GM12873 (cell line): ENCODE measurements around the gene TECPR1.

Experiments used
- CTCF ChIP-seq: IDR thresholded peaks from 2 replicates; pipeline ENCODE4 v1.5.1; 2012; ENCODE audit warnings: low read depth, mild to moderate bottlenecking, moderate library complexity, low read length, control low read depth; ENCODE audit not compliant: insufficient read depth; ENCODE audit errors: missing control alignments

Gene TECPR1

DNA sequence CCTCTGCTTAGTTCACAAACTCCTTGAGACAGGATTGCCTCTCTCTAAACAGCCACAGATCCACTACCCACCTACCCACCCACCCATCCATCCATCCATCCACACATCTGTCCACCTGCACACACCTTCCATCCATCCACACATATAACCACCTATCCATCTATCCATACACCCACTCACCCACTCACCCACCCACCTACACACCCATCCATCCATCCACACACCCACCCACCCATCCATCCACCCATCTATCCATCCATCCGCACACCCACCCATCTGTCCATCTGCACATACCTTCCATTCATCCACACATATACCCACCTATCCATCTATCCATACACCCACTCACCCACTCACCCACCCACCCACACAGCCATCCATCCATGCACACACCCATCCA is 9.7 kb downstream of the TECPR1 start:
- TF ChIP-seq CTCF = no peak

DNA sequence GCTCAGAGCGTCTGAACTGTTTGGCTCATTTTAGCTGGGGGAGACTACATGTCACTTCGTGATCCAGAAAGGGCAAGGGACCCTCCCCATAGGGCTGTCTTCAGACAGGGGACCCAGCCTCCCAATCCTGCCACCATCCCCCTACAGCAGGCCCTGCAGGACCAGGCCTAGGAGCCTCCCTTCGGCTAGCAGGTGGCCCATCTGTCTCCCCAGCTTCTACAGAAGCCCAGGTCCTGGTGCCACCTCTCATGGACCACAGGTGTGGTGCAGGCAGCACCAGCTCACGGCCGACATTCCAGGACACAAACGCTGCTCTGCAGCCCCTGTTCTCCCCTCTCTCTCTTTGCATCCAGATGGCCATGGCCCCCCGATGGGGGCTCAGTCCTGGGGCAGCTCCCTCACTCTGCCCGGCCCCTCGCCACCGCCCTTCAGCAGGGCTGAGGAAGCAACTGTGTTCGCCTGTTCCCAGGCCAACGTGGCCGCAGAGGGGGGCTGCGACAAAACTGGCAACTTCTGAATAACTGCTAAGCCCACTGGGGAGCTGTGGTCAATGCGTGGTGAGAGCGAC is 10.3 kb downstream of the TECPR1 start:
- TF ChIP-seq CTCF = no peak

DNA sequence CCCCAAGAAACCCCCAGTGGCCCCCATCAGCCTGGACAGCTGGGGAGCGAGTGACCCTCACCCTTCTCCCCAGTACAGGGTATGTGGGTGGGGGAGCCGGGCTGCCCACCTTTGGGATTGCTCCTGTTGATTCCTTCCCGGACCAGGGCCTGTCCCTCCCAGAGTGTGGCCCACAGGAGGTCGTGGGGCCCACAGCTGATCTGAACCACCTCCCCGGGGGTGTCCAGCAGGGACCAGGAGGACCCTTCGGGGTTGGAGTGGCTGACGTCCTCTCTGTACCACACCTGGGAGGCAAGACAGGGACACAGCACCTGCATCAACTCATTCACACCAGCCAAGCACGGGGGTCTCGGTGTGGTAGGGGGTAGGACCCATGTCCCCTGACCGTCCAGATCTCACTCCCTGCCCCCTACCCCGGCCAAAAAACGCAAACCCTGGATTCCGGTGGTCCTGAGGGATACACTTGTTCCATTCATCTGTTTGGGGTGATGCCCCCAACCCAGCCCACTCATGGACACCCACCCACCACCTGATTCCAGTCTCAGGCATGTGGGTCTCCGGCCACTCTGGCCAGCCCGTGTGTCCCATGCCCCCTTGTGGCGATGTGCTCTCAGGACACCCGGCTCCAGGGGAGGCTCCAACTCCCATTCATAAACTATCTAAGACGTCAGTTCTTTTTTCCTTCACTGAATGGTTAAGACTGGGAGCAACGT is 10.9 kb downstream of the TECPR1 start:
- peak; percentile 83 for TF ChIP-seq CTCF

DNA sequence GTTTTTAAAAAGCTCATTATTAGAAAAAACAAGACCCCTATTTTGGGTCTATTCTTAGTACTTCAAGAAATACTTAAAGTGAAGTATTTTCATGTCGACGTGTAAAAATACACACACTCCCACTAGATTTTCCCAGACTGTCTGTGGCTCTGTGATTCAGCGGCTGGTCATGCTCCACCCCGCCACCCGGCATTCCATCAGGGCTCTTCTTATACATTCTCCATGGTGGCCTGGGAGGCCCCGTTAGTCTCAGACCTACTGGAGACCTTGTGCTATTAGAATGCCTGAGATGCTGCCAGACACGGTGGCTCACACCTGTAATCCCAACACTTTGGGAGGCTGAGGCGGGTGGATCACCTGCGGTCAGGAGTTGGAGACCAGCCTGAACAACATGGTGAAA is 13.1 kb downstream of the TECPR1 start:
- TF ChIP-seq CTCF = no peak

- TF ChIP-seq CTCF = no peak
These were observed 14.0 kb downstream of the TECPR1 start for GRCh38 chr7:98238076-98238475.

DNA sequence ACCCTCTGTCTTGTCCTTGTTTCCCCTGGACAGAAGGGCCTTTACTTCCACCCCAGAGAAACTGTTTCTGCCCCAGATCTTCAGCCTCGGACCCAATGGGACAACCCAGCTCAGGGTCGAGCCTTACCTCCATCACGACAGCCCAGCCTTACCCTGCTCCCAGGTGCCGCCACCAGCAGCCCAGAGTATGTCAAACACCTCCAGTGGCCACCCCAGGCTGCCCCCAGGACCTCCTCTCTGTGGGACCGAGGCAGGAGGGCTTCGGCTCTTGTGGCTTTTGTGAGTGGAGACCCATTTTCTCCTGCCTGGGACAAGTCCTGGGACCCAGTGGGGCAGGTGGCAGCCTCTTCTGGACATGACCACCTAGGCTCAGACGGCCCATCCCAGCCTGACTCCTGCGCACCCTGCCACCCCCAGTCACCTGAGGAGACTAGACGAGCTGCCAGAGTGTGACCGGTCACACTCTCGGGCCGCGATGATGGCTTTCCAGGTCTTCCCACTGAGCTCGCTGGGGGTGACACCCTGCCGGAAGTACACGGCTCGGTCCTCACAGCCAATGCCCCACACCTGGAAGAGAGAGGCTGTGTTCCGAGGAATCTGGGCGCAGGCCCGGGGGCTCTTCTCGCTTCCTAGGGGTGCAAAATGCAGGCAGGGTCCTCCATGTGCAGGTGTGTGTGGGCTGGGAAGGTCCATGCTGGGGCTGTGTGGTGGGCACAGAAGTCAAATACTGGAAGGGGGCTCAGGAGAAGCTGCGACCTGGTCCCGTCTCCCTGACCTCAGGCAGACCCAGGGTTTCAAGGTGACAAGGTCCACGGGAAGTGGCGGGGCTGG is 15.5 kb downstream of the TECPR1 start:
- no peak for TF ChIP-seq CTCF

- no peak for TF ChIP-seq CTCF
These were observed 16.1 kb downstream of the TECPR1 start for GRCh38 chr7:98235901-98236300.
